SH-SY5Y (cell line): Measurements from ENCODE around the gene USP46.

Experiments used
- GATA2 ChIP-seq: IDR thresholded peaks from 2 replicates; pipeline ENCODE4 v1.6.1; 2011; ENCODE audit warnings: mild to moderate bottlenecking, low read depth, low read length
- GATA3 ChIP-seq: IDR thresholded peaks from 2 replicates; pipeline ENCODE4 v1.6.1; 2011; ENCODE audit warnings: low read depth, mild to moderate bottlenecking, low read length, moderate library complexity

- TF ChIP-seq GATA2: no peak
- no peak for TF ChIP-seq GATA3
Observed at GRCh38 chr4:52661966-52662690, 3.0 kb upstream of the USP46 start.
